GM19193 (cell line): ENCODE results near the gene RAB28.

Experiments used
- POLR2A ChIP-seq: IDR thresholded peaks from 4 replicates; pipeline ENCODE4 v1.6.1; 2011; ENCODE audit not compliant: insufficient read depth, insufficient read length; ENCODE audit errors: extremely low read depth

The RAB28 gene

DNA sequence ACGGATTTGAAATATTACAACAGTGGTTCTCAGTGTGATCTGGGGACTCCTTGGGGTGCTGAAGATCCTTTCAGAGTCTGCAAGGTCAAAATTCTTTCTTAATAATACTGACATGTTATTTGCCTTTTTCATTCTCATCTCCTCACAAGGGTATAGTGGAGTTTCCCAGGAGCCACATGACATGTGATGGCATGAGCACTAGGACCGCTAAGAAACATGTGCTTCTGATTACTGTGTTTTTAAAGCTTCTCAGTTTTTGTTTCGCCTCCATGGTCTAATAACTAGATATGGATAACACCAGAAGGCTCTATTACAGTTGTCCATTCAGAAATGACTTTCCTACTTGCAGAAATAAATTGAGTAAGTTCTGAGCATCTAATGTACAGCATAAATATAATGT is 156.1 kb downstream of the RAB28 start:
- TF ChIP-seq POLR2A = no peak

- TF ChIP-seq POLR2A = no peak
Measured at GRCh38 chr4:13325744-13326143, 158.4 kb downstream of the RAB28 start.

DNA sequence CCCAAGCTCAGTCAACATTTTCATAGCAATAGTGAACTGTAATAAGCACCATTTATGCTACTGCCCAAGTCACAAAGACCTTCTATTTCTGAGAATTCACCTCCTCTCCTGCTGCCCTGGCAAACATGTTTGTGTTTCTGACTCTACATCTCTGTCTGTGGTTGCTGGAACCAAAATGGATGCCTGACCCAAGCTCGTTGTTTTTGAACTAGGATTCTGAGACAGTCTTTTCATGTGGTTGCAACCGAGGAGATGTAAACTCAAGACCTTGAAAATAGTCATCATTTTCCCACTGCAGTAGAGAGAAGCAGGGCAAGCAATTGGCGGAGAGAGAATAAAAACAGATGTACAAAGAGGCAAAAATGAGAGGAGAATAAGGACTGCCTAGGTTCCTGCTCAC is 160.2 kb downstream of the RAB28 start:
- no peak for TF ChIP-seq POLR2A

DNA sequence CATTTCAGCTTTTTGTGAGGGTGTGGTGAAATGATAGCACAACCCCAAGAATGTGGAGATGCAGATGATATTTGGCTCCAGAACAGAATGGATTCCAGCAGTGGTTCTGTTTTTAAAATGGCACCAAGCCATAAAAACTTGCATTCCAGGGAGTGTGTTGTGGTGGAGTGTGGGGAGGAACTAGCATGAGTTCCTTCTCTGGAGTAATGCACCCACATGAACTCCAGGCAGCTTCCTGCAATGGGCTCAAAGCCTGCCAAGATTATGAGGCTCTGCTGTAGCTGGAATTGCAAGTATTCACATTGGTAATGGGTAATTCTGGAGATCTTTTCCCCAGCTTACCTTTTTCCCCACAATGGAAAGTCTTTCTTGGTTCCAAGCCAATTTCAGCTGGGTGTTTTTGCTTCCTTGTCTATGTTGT is 161.4 kb downstream of the RAB28 start:
- TF ChIP-seq POLR2A = no peak
